Hepatocyte (in vitro differentiated cells): Measurements from ENCODE around the gene DBH.

Experiments used
- EZH2 ChIP-seq: fragments of 200-600 bp; sonication (generic); IDR thresholded peaks from 2 replicates; pipeline ENCODE4 v1.6.1; 2016; ENCODE audit warnings: antibody characterized with exemption, mild to moderate bottlenecking, borderline replicate concordance
- EZH2phosphoT487 ChIP-seq: fragments of 200-600 bp; sonication (generic); IDR thresholded peaks from one replicate; pipeline ENCODE4 v1.6.1; 2018; ENCODE audit warnings: antibody characterized with exemption, mild to moderate bottlenecking, low read depth, moderate library complexity; ENCODE audit not compliant: unreplicated experiment, severe bottlenecking
- TF ChIP-seq, protein P1 (sequence below): fragments of 200-600 bp; sonication (generic); IDR thresholded peaks from 2 replicates; pipeline ENCODE4 v1.5.1; 2016; ENCODE audit warnings: antibody characterized with exemption, mild to moderate bottlenecking; ENCODE audit not compliant: poor library complexity

- TF ChIP-seq, protein P1, sequence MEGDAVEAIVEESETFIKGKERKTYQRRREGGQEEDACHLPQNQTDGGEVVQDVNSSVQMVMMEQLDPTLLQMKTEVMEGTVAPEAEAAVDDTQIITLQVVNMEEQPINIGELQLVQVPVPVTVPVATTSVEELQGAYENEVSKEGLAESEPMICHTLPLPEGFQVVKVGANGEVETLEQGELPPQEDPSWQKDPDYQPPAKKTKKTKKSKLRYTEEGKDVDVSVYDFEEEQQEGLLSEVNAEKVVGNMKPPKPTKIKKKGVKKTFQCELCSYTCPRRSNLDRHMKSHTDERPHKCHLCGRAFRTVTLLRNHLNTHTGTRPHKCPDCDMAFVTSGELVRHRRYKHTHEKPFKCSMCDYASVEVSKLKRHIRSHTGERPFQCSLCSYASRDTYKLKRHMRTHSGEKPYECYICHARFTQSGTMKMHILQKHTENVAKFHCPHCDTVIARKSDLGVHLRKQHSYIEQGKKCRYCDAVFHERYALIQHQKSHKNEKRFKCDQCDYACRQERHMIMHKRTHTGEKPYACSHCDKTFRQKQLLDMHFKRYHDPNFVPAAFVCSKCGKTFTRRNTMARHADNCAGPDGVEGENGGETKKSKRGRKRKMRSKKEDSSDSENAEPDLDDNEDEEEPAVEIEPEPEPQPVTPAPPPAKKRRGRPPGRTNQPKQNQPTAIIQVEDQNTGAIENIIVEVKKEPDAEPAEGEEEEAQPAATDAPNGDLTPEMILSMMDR, result no peak
- TF ChIP-seq EZH2phosphoT487, result no peak
- TF ChIP-seq EZH2, result no peak
These were observed 7.2 kb downstream of the DBH start for GRCh38 chr9:133643362-133643755.
